Stimulated activated CD8-positive, alpha-beta memory T cell treated with anti-CD3 and anti-CD28 coated beads, Interleukin-2, amount 100 ng/mL, for 1 hour (primary cell): ENCODE data around the gene OPRL1.
"Not testable (repeated sequence)": the region's sequence is repeated elsewhere in the genome, so short reads cannot be mapped to it uniquely, and the experiment has no call there.

Experiments used
- DNase-seq, 2 donors: peaks; one replicate each; pipeline ENCODE4 v3.0.0-alpha.2; 2020; ENCODE audit warnings: low read depth in 2 of 2

The OPRL1 gene

DNA sequence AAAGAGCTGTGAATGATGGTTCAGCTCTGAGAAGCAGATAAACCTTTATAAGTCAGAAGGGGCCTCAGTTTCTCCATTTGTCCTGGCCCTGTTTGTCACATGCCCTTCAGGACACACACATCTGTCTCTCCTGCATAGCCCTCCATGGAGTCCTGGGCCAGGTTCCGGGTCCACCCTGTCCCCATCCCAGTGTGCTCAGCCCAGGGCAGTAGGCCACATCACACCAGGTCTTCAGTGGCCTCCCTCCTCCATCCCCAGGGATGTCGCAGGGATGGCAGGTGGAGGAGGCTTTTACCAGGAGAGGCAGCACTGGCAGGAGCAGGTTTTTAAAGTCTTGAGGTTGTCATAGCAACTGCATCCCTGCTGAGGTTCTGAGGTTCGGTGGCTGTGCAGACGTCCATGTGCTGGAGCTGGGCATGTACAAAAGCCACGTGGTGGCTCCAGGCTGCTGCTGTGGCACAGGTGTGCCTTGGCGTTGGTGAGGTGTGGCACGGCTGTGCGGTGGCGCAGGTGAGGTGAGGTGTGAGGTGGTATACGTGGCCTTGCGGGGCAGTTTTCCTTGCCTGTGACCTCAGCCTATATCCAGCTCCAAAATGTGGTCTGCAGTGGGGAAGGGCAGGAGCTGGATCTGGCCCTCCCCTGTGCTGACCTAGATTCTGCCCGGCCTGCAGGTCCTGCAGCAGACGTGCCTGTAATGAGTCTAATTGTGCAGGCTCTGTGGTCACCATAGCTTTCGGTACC, 35.5 kb downstream of the OPRL1 start:
- no peak for DNase-seq

DNA sequence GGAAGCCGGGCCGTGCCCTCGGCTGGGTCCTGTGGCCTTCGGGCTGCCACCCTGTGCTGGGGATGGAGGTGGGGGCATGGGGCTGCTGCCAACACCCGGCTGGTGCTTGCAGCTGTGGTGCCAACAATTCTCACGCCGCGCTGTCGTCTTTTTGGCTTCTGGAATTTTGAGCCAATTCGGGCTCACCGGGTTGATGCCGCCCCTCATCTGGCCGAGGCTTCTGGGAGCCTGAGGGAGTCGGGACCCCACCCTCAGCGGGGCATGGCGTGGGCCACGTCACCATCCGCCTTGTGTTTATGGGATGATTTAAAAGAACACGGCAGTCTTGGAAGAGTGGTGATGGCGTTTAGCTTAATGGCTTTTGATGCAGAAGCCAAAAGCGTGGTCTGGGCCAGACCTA, 36.1 kb downstream of the OPRL1 start:
- no peak for DNase-seq

GRCh38 chr20:64116541-64117431, 36.9 kb downstream of the OPRL1 start:
- no peak for DNase-seq

DNA sequence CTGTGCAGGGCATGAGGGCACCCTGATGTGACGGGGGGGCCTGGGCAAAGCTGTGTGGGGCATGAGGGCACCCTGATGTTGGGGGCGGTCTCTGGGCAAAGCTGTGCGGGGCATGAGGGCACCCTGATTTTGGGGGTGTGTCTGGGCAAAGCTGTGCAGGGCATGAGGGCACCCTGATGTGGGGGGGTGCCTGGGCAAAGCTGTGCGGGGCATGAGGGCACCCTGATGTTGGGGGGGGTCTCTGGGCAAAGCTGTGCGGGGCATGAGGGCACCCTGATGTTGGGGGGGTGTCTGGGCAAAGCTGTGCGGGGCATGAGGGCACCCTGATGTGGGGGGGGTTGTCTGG, 37.5 kb downstream of the OPRL1 start:
- DNase-seq = not testable (repeated sequence)

DNA sequence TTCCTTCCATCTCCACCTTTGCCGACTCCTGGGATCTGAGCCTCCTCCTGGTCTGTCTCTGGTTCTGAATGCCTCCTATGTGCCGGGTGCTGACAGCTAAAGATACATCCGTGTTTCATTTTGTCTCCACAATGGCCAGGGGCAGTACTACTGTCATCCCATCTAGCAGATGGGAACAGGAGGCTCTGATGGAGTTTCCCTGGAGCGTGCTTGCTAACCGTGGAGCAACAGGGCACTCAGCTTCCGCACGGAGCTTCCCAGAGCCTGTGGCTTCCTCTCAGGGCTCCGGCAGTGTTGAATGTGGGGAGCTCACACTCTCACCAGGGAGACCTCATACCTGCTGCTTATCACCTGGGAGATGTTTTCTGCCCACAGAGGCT, 39.4 kb downstream of the OPRL1 start:
- no peak for DNase-seq

- DNase-seq = no peak
Observed at GRCh38 chr20:64119681-64120341, 39.9 kb downstream of the OPRL1 start.

DNA sequence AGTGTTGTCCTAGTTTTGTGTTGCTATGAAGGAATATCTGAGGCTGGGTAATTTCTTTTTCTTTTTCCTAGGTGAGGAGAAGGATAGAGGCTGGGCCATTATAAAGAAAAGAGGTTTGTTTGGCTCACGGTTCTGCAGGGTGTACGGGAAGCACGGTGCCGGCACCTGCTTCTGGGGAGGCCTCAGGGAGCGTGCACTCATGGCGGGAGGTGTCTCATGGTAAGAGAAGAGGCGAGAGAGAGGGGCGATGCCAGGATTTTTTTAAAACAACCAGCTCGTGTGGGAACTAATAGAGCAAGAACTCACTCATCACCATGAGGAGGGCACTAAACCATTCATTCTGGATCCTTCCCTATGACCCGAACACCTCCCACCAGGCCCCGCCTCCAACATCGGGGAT, 41.7 kb downstream of the OPRL1 start:
- DNase-seq = no peak

DNA sequence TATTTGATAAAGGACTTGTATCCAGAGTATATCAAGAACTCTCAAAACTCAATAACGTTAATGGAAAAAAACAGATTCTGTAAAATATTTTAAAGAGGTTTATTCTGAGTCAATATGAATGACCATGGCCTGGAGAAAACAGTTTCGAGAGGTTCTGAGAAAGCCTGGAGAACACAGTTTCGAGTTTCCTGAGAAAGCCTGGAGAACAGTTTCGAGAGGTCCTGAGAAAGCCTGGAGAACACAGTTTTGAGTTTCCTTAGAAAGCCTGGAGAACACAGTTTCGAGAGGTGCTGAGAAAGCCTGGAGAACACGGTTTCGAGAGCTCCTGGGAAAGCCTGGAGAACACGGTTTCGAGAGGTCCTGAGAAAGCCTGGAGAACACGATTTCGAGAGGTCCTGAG, 43.0 kb downstream of the OPRL1 start:
- DNase-seq = not testable (repeated sequence)

GRCh38 chr20:64123517-64123916, 43.6 kb downstream of the OPRL1 start:
- DNase-seq = not testable (repeated sequence)

DNA sequence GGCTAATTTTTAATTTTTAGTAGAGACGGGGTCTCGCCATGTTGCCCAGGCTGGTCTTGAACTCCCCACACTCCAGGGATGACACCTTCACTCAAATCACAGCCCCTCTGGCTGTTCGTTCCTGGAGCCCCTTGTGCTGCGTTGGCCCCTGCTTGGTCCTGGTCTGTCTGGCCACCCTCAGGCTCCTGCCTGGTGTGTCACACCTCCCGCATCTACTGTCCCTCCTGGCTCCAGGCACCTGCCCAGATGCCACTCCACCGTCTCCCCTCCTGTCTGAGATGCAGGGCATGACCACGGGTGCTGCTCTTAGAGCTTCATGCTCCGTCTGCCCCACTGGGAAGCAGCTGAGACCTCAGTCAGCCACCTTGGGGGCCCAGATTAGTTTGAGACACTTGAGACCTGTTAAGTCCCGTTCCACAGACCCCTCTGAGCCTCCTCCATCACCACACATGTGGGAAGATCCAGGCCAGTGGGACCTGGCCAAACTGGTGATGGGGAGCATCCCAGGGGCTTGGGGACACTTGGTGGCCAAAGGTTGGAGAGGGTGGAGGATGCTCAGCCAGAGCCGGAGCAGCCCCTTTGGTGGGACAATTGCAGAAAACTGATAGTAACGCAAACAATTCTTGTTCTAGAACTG, 49.4 kb downstream of the OPRL1 start:
- no peak for DNase-seq

- no peak for DNase-seq
Observed at GRCh38 chr20:64130271-64130670, 50.4 kb downstream of the OPRL1 start.

DNA sequence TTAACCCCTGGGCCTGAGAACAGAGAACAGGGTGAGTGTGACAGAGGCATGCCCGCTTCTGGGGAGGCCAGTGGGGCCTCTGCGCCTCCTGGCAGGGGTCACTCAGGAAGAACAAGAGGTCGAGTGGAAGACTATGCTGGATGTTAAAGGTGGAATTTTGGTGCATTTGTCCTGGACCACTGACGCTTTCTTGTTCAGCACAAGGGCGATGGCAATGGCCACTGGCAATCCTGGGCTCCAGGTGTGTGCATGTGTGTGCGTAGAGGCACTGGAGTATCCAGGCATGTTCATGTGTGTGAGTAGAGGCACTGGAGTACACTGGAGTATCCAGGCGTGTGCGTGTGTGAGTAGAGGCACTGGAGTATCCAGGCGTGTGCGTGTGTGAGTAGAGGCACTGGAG, 51.0 kb downstream of the OPRL1 start:
- DNase-seq = no peak

- DNase-seq = no peak
Observed at GRCh38 chr20:64131406-64131805, 51.5 kb downstream of the OPRL1 start.

DNA sequence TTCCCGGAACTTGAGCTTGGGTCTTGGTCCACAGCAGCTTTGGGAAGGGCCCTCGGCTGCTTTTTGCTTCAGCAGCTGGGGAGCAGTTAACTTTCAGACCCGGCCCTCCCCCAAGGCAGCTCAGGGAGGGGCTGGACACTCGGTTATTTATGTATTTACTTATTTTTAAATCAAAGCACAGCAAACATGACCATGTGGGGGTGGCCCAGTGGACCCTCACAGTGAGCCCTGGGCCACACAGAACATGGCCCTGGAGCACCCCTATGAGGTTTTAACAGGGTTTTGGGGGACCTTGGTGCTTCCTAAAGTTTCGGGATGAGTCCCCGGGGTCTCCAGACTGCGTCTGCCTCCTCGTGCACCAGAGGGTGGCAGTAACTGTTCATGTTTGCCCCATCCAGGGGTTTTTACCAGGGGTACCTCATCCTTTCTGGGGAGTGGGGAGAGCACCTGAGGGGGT, 54.1 kb downstream of the OPRL1 start:
- DNase-seq = no peak

- DNase-seq = not testable (repeated sequence)
Observed at GRCh38 chr20:64134744-64135143, 54.9 kb downstream of the OPRL1 start.

GRCh38 chr20:64136004-64136710, 56.3 kb downstream of the OPRL1 start:
- no peak for DNase-seq

GRCh38 chr20:64137598-64138031, 57.7 kb downstream of the OPRL1 start:
- DNase-seq = no peak

GRCh38 chr20:64138276-64138815, 58.5 kb downstream of the OPRL1 start:
- no peak for DNase-seq

- no peak for DNase-seq
Observed at GRCh38 chr20:64139199-64140060, 59.5 kb downstream of the OPRL1 start.
